ENCODE measurements around the gene GRM3. TPM values are rescaled to one million over a fixed set of nuclear protein-coding genes. Genes with fewer than 3 reads are reported as not detected.

GRM3 gene
- total and polyA plus RNA-seq, 2 of the 8 experiments (the other 6 are each of a cell fraction or from before 2014, with no cell fraction given): 3.1 to 4.2 TPM

GRCh38 chr7:86749741-86750665 lies 106.3 kb downstream of the GRM3 start:
- WGBS, 2 experiments (ENCODE audit: extremely low coverage in 1 of 2, insufficient coverage in 1 of 2, insufficient read length in 1 of 2, insufficient replicate concordance in 2 of 2, low coverage in 1 of 2, low lambda C conversion rate in 2 of 2, missing lambda C conversion rate in 1 of 2): 87% methylated on average over 4 of the region's 4 CpGs; no CpG with 5 or more reads in 1 of the 2 experiments
- no peak overlapping the region for H3K23ac ChIP-seq (ENCODE audit: insufficient read length)
- ChIA-PET CTCF (ENCODE audit: partially characterized antibody) (interaction anchor here (0.9 to 1.0 kb wide), 3 partner anchors 8 to 81 kb away, joined by 3 to 4 read pairs (median 3); no protein-coding TSS in a partner anchor), POLR2A (ENCODE audit: partially characterized antibody) (no interaction called here)
- FAIRE-seq: no peak
- DNase-seq (ENCODE audit: low read depth in 1 of 2, low spot score in 2 of 2): no peak
- H3K14ac ChIP-seq (ENCODE audit: insufficient read length): no peak overlapping the region
- no peaks in the 10 kb centered on the region for H3K36me3 ChIP-seq (ENCODE audit: control insufficient read depth in 2 of 4, insufficient read depth in 4 of 4, low read length in 3 of 4)
- H4K20me1 ChIP-seq (replicated peaks in 1 of 2; ENCODE audit: control insufficient read depth in 1 of 2, insufficient read depth in 2 of 2, low read length in 2 of 2): no peaks in the 10 kb centered on the region
- H2AK5ac ChIP-seq (ENCODE audit: low read depth, low read length): no peak overlapping the region
- no peak overlapping the region for H3K18ac ChIP-seq (ENCODE audit: extremely low read depth, low read length)
- H2AFZ ChIP-seq (ENCODE audit: low read length): no peak overlapping the region
- H3K27me3 ChIP-seq (replicated peaks in 1 of 4; ENCODE audit: control insufficient read depth in 3 of 4, extremely low read depth in 1 of 4, insufficient read depth in 3 of 4, low read length in 3 of 4): no peaks in the 10 kb centered on the region
- H3K4me1 ChIP-seq (replicated peaks in 1 of 4; ENCODE audit: control insufficient read depth in 3 of 4, insufficient read depth in 4 of 4, low read length in 3 of 4): peaks cover 0 to 4% (median 2%) of the 10 kb centered on the region in 4 experiments; a peak in 3 of 7 replicates
- H3K4ac ChIP-seq (replicated peaks; ENCODE audit: insufficient read length, low read depth, low read length): no peak overlapping the region
- no peaks in the 10 kb centered on the region for H3K23me2 ChIP-seq (ENCODE audit: low read depth, low read length)
- H2BK12ac ChIP-seq (ENCODE audit: low read depth, low read length): no peak overlapping the region
- H2BK5ac ChIP-seq (ENCODE audit: low read depth, low read length): no peak overlapping the region
- H3K56ac ChIP-seq (replicated peaks; ENCODE audit: insufficient read length, low read depth, low read length): no peak overlapping the region
- no peaks in the 10 kb centered on the region for H3K79me1 ChIP-seq (ENCODE audit: low read depth, low read length)
- no peak overlapping the region for H3K4me3 ChIP-seq (ENCODE audit: extremely low read depth in 1 of 4, insufficient read depth in 2 of 4, low read depth in 3 of 4, low read length in 4 of 4)
- no peak overlapping the region for H3K9ac ChIP-seq (replicated peaks in 1 of 4; ENCODE audit: extremely low read depth in 1 of 4, low read depth in 3 of 4, low read length in 3 of 4)
- no peaks in the 10 kb centered on the region for H3K79me2 ChIP-seq (ENCODE audit: control insufficient read depth in 1 of 2, insufficient read depth in 2 of 2, low read length in 2 of 2)
- no peak overlapping the region for H4K5ac ChIP-seq (ENCODE audit: insufficient read length, low read depth, low read length)
- no peak overlapping the region for H3K4me2 ChIP-seq (ENCODE audit: insufficient read depth in 1 of 2, low read depth in 2 of 2, low read length in 2 of 2)
- H3K9me3 ChIP-seq (ENCODE audit: insufficient read depth in 2 of 2, low read depth in 1 of 2, low read length in 1 of 2): no peaks in the 10 kb centered on the region
- no peak overlapping the region for H2BK15ac ChIP-seq (ENCODE audit: low read length)
- no peak overlapping the region for H4K8ac ChIP-seq (ENCODE audit: extremely low read depth, insufficient read depth, low read length)
- H4K91ac ChIP-seq (replicated peaks; ENCODE audit: insufficient read length, low read length): no peak overlapping the region
- H2BK120ac ChIP-seq (replicated peaks; ENCODE audit: low read depth, low read length): no peak overlapping the region
- H3K27ac ChIP-seq (ENCODE audit: low read depth, low read length): no peak overlapping the region
- no peak overlapping the region for H2BK20ac ChIP-seq (ENCODE audit: low read length)
- TF ChIP-seq KDM4A (IDR thresholded peaks at IDR 0.05; ENCODE audit: low read depth, low read length, severe bottlenecking) (no peak), HDAC2 (IDR thresholded peaks at IDR 0.05; ENCODE audit: borderline replicate concordance in 1 of 2, low read depth in 2 of 2, low read length in 2 of 2) (no peak), SUZ12 (IDR thresholded peaks at IDR 0.05; ENCODE audit: low read length) (no peak), RAD21 (IDR thresholded peaks at IDR 0.05 in 1 of 2, conservative IDR thresholded peaks at IDR 0.05 in 1 of 2; ENCODE audit: low read depth in 2 of 2, low read length in 2 of 2) (no peak), CBX8 (IDR thresholded peaks at IDR 0.05; ENCODE audit: borderline replicate concordance, low read depth, low read length) (no peak), JUND (IDR thresholded peaks at IDR 0.05; ENCODE audit: low read length) (no peak), ATF3 (IDR thresholded peaks at IDR 0.05; ENCODE audit: insufficient read depth, low read depth, low read length) (no peak), RFX5 (IDR thresholded peaks at IDR 0.05; ENCODE audit: borderline replicate concordance, low read depth, low read length) (no peak), TCF12 (IDR thresholded peaks at IDR 0.05; ENCODE audit: low read depth, low read length) (no peak), JUN (IDR thresholded peaks at IDR 0.05; ENCODE audit: low read depth, low read length) (no peak), BACH1 (IDR thresholded peaks at IDR 0.05; ENCODE audit: low read length) (no peak)

Measured in H1 (cell line).